BLaER1 treated with 17β-estradiol and CSF1 and Interleukin-3, amounts not matched to agents 10 nM and 100 nM (cell line): ENCODE data around the gene PGAP6.

ENCODE experiments used
- H3K27ac ChIP-seq, 11 experiments: shearing (Covaris generic); formaldehyde crosslinking; 2 replicates each; pipeline ENCODE4 v1.8.1; 2022
- H3K27me3 ChIP-seq, 11 experiments: shearing (Covaris generic); formaldehyde crosslinking; 2 replicates each; pipeline ENCODE4 v1.8.1; 2022
- H3K36me3 ChIP-seq, 11 experiments: shearing (Covaris generic); formaldehyde crosslinking; 2 replicates each; pipeline ENCODE4 v1.8.1; 2022
- H3K4me1 ChIP-seq, 10 experiments: shearing (Covaris generic); formaldehyde crosslinking; 2 replicates each; pipeline ENCODE4 v1.8.1; 2022
- H3K4me2 ChIP-seq, 11 experiments: shearing (Covaris generic); formaldehyde crosslinking; 2 replicates each; pipeline ENCODE4 v1.8.1; 2022
- H3K4me3 ChIP-seq, 10 experiments: shearing (Covaris generic); formaldehyde crosslinking; 2 replicates each; pipeline ENCODE4 v1.8.1; 2022
- H3K9ac ChIP-seq, 11 experiments: shearing (Covaris generic); formaldehyde crosslinking; 2 replicates each; pipeline ENCODE4 v1.8.1; 2022
- H3K9me3 ChIP-seq, 11 experiments: shearing (Covaris generic); formaldehyde crosslinking; replicated peaks in 1 of 11; 2 replicates each; pipeline ENCODE4 v1.8.1; 2022
- H4K20me1 ChIP-seq, 11 experiments: shearing (Covaris generic); formaldehyde crosslinking; 2 replicates each; pipeline ENCODE4 v1.8.1; 2022
- Cebpa-rat ChIP-seq, 11 experiments: shearing (Covaris generic); IDR thresholded peaks; 2 replicates each; pipeline ENCODE4 v1.8.1; 2022

PGAP6 gene

GRCh38 chr16:381789-382717 lies at the start of gene PGAP6:
PGAP6 (minus strand) TSS chr16:381978; CDS start chr16:381821, 157 bp downstream.
- Histone ChIP-seq H3K27ac (peak within 1 kb of the TSS; percentile 72 to 83 (median 80)), H3K36me3 (peaks cover under 1 to 9% (median 6%) of the 10 kb centered on the region in 11 experiments; a peak in 18 of 22 replicates), H3K9ac (peak within 1 kb of the TSS; percentile 79 to 93 (median 88)), H3K4me3 (peak within 1 kb of the TSS; percentile 83 to 99 (median 92)), H3K9me3 (no peaks in the 10 kb centered on the region), H3K4me2 (peak within 1 kb of the TSS; percentile 96 to 100 (median 99)), H3K27me3 (peaks cover 0 to 8% (median 0%) of the 10 kb centered on the region in 11 experiments; a peak in 3 of 22 replicates), H4K20me1 (peaks cover 21 to 43% (median 35%) of the 10 kb centered on the region in 11 experiments; a peak in 20 of 22 replicates), H3K4me1 (peaks cover 38 to 66% (median 54%) of the 10 kb centered on the region in 10 experiments)
- TF ChIP-seq Cebpa-rat (IDR thresholded peaks at IDR 0.05) = no peak

GRCh38 chr16:430904-431303 lies 49.1 kb upstream of the PGAP6 start:
- H3K27ac ChIP-seq = no peak overlapping the region
- peaks cover 22 to 35% (median 26%) of the 10 kb centered on the region in 10 experiments for H3K4me1 ChIP-seq
- no peak overlapping the region for H3K4me3 ChIP-seq
- TF ChIP-seq Cebpa-rat (IDR thresholded peaks at IDR 0.05) = no peak
- peaks cover 0 to 79% (median 42%) of the 10 kb centered on the region in 11 experiments; a peak in 19 of 22 replicates for H3K36me3 ChIP-seq
- no peaks in the 10 kb centered on the region for H3K9me3 ChIP-seq
- H3K27me3 ChIP-seq = no peaks in the 10 kb centered on the region
- no peak overlapping the region for H3K9ac ChIP-seq
- H3K4me2 ChIP-seq = no peak overlapping the region; a peak in 1 of 22 replicates
- peaks cover 27 to 100% (median 84%) of the 10 kb centered on the region in 11 experiments; a peak in 21 of 22 replicates for H4K20me1 ChIP-seq

DNA sequence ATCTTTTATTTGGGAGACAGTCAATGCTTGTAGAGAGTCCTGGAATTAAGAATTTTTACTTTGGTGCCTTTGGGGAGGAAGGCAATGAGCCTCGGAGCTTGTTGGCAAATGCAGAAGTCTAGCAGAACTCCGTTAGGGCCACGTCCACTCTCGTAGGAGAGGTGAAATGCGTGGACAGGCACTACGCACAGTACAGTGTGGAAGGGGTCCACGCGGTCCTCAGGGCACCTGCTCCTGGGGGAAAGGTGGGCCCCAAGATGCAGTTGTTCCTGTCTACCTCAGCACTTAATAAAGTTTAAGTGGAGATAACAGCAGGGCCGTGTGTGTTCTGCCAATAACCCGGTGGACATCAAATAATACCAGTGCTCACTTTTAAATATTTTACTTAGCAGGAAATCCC lies 45.5 kb upstream of the PGAP6 start:
- Histone ChIP-seq H3K4me3 (peak overlapping the region; percentile 83 to 98 (median 96)), H3K4me1 (peaks cover 32 to 48% (median 38%) of the 10 kb centered on the region in 10 experiments), H3K27me3 (peaks cover 15 to 25% (median 21%) of the 10 kb centered on the region in 11 experiments), H4K20me1 (peaks cover 27 to 68% (median 62%) of the 10 kb centered on the region in 11 experiments; a peak in 21 of 22 replicates), H3K36me3 (peaks cover 0 to 46% (median 19%) of the 10 kb centered on the region in 11 experiments; a peak in 12 of 22 replicates), H3K27ac (peak overlapping the region in 3 of 11 experiments; percentile 87 to 92 (median 88); a peak in 3 of 22 replicates), H3K9ac (peak overlapping the region; percentile 81 to 96 (median 91); a peak in 21 of 22 replicates), H3K4me2 (peak overlapping the region; percentile 94 to 99 (median 98)), H3K9me3 (no peaks in the 10 kb centered on the region)
- TF ChIP-seq Cebpa-rat (IDR thresholded peaks at IDR 0.05) = no peak

- peak overlapping the region; percentile 81 to 96 (median 91) for H3K9ac ChIP-seq
- peak overlapping the region; percentile 94 to 99 (median 98) for H3K4me2 ChIP-seq
- peaks cover 32 to 48% (median 38%) of the 10 kb centered on the region in 10 experiments for H3K4me1 ChIP-seq
- peaks cover 27 to 66% (median 59%) of the 10 kb centered on the region in 11 experiments; a peak in 21 of 22 replicates for H4K20me1 ChIP-seq
- peak overlapping the region in 10 of 11 experiments; percentile 71 to 92 (median 88); a peak in 19 of 22 replicates for H3K27ac ChIP-seq
- peaks cover 15 to 25% (median 21%) of the 10 kb centered on the region in 11 experiments for H3K27me3 ChIP-seq
- no peak for TF ChIP-seq Cebpa-rat (IDR thresholded peaks at IDR 0.05)
- H3K4me3 ChIP-seq = peak overlapping the region; percentile 83 to 98 (median 96)
- H3K36me3 ChIP-seq = peaks cover 0 to 42% (median 19%) of the 10 kb centered on the region in 11 experiments; a peak in 12 of 22 replicates
- no peaks in the 10 kb centered on the region for H3K9me3 ChIP-seq
These were observed 45.1 kb upstream of the PGAP6 start for GRCh38 chr16:426906-427249.

- Histone ChIP-seq H3K9ac (peak overlapping the region; percentile 81 to 96 (median 91)), H3K4me1 (peaks cover 32 to 48% (median 38%) of the 10 kb centered on the region in 10 experiments), H4K20me1 (peaks cover 27 to 60% (median 53%) of the 10 kb centered on the region in 11 experiments; a peak in 21 of 22 replicates), H3K27me3 (peaks cover 15 to 25% (median 21%) of the 10 kb centered on the region in 11 experiments), H3K4me3 (peak overlapping the region; percentile 83 to 98 (median 96)), H3K36me3 (peaks cover 0 to 36% (median 14%) of the 10 kb centered on the region in 11 experiments; a peak in 12 of 22 replicates), H3K4me2 (peak overlapping the region; percentile 94 to 99 (median 98)), H3K9me3 (no peaks in the 10 kb centered on the region), H3K27ac (peak overlapping the region; percentile 47 to 92 (median 88); a peak in 21 of 22 replicates)
- TF ChIP-seq Cebpa-rat (IDR thresholded peaks at IDR 0.05) = no peak
These were observed 44.5 kb upstream of the PGAP6 start for GRCh38 chr16:426115-426905.

DNA sequence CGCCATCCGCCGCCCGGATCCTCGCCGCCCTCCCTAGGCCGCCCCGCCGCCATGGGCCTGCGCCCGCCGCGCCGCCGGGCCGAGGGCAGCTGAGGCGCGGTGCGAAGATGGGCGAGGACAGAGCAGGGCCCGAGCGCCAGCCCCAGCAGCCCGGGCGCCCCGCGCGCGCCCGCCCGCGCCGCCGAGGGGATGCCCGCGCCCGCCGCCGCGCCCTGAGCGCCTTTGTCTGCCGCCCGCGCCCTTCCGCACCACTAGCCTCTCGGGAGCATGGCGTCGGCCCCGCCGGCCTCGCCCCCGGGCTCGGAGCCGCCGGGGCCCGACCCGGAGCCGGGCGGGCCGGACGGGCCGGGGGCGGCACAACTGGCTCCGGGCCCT lies 43.9 kb upstream of the PGAP6 start:
- Histone ChIP-seq H3K27me3 (peaks cover 15 to 25% (median 21%) of the 10 kb centered on the region in 11 experiments), H3K36me3 (peaks cover 0 to 31% (median 12%) of the 10 kb centered on the region in 11 experiments; a peak in 12 of 22 replicates), H3K4me2 (peak overlapping the region; percentile 94 to 99 (median 98)), H3K9me3 (no peaks in the 10 kb centered on the region), H3K9ac (peak overlapping the region; percentile 81 to 96 (median 91)), H4K20me1 (peaks cover 25 to 54% (median 48%) of the 10 kb centered on the region in 11 experiments; a peak in 21 of 22 replicates), H3K4me3 (peak overlapping the region; percentile 83 to 98 (median 96)), H3K4me1 (peaks cover 32 to 48% (median 38%) of the 10 kb centered on the region in 10 experiments), H3K27ac (peak overlapping the region; percentile 47 to 92 (median 88); a peak in 21 of 22 replicates)
- no peak for TF ChIP-seq Cebpa-rat (IDR thresholded peaks at IDR 0.05)

- Histone ChIP-seq H3K27me3 (peaks cover 15 to 25% (median 21%) of the 10 kb centered on the region in 11 experiments), H3K9ac (peak within 1 kb of the TSS; percentile 81 to 96 (median 91)), H3K9me3 (no peaks in the 10 kb centered on the region), H3K36me3 (peaks cover 0 to 25% (median 9%) of the 10 kb centered on the region in 11 experiments; a peak in 11 of 22 replicates), H3K4me2 (peak within 1 kb of the TSS; percentile 94 to 99 (median 98)), H3K27ac (peak within 1 kb of the TSS; percentile 47 to 92 (median 88); a peak in 21 of 22 replicates), H4K20me1 (peaks cover 20 to 49% (median 42%) of the 10 kb centered on the region in 11 experiments; a peak in 21 of 22 replicates), H3K4me3 (peak within 1 kb of the TSS; percentile 83 to 98 (median 96)), H3K4me1 (peaks cover 32 to 48% (median 38%) of the 10 kb centered on the region in 10 experiments)
- no peak for TF ChIP-seq Cebpa-rat (IDR thresholded peaks at IDR 0.05)
These were observed 43.4 kb upstream of the PGAP6 start, which contains the start of gene RAB11FIP3 for GRCh38 chr16:425082-425718. RAB11FIP3 (plus strand) TSS chr16:425649; CDS start chr16:426007, 358 bp downstream.
